K562 (cell line): ENCODE results near the gene KCNN4. TPM values are rescaled to one million over a fixed set of nuclear protein-coding genes. Genes with fewer than 3 reads are reported as not detected.

Experiments used
- BCOR ChIP-seq: fragments of 450-650 bp; IDR thresholded peaks from 2 replicates; pipeline ENCODE4 v1.6.1; 2016
- BRF1 ChIP-seq: IDR thresholded peaks from 3 replicates; pipeline ENCODE4 v1.6.1; 2011; ENCODE audit warnings: borderline replicate concordance, mild to moderate bottlenecking; ENCODE audit not compliant: insufficient read length; ENCODE audit errors: extremely low read depth
- CAMTA2 ChIP-seq: fragments of 250-450 bp; sonication (Bioruptor Pico); conservative IDR thresholded peaks from 2 replicates; pipeline ENCODE4 v1.5.1; 2022
- CLOCK ChIP-seq: fragments of 250-450 bp; sonication (Bioruptor Pico); IDR thresholded peaks from 2 replicates; pipeline ENCODE4 v1.4.0; 2020; ENCODE audit warnings: mild to moderate bottlenecking, moderate library complexity, borderline replicate concordance
- EP300 ChIP-seq: IDR thresholded peaks from 2 replicates; pipeline ENCODE4 v1.6.1; 2012; ENCODE audit warnings: low read length, improper control_type of control experiment
- EWSR1 ChIP-seq: fragments of 450-650 bp; IDR thresholded peaks from 2 replicates; pipeline ENCODE4 v1.6.1; 2018; ENCODE audit warnings: borderline replicate concordance, mild to moderate bottlenecking, low read depth, moderate library complexity; ENCODE audit not compliant: partially characterized antibody
- KLF13 ChIP-seq: fragments of 450-650 bp; IDR thresholded peaks from 2 replicates; pipeline ENCODE4 v1.6.1; 2016; ENCODE audit warnings: missing genetic modification characterization, low read depth, mild to moderate bottlenecking, missing compliant biosample characterization, moderate library complexity, borderline replicate concordance
- KLF16 ChIP-seq: IDR thresholded peaks from 2 replicates; pipeline ENCODE4 v1.6.1; 2016; ENCODE audit warnings: antibody characterized with exemption
- NBN ChIP-seq: fragments of 450-650 bp; IDR thresholded peaks from 2 replicates; pipeline ENCODE4 v1.6.1; 2016; ENCODE audit warnings: low read depth, mild to moderate bottlenecking
- NFRKB ChIP-seq: fragments of 450-650 bp; IDR thresholded peaks from 2 replicates; pipeline ENCODE4 v1.6.1; 2016; ENCODE audit warnings: low read depth
- NR2F6 ChIP-seq: fragments of 450-650 bp; formaldehyde crosslinking; IDR thresholded peaks from 2 replicates; pipeline ENCODE4 v1.4.0; 2020; ENCODE audit warnings: mild to moderate bottlenecking
- PATZ1 ChIP-seq: fragments of 250-450 bp; sonication (Bioruptor Pico); IDR thresholded peaks from 2 replicates; pipeline ENCODE4 v1.5.0; 2020; ENCODE audit warnings: mild to moderate bottlenecking, borderline replicate concordance
- SETDB1 ChIP-seq: IDR thresholded peaks from one replicate; pipeline ENCODE4 v1.6.1; 2012; ENCODE audit warnings: low read length, control low read depth, inconsistent platforms
- SIN3A ChIP-seq, 2 experiments: fragments of 150-350 bp in 1 of 2; IDR thresholded peaks; 2 replicates each; pipeline ENCODE4 v1.6.1; 2011 to 2016; ENCODE audit warnings: borderline replicate concordance in 2 of 2, low read depth in 2 of 2, low read length in 2 of 2, mild to moderate bottlenecking in 2 of 2, moderate library complexity in 2 of 2; ENCODE audit not compliant: control insufficient read depth in 1 of 2
- SLC30A9 ChIP-seq: fragments of 250-450 bp; sonication (Bioruptor Pico); IDR thresholded peaks from 2 replicates; pipeline ENCODE4 v1.8.0; 2022; ENCODE audit warnings: mild to moderate bottlenecking, moderate library complexity
- SREBF1 ChIP-seq: fragments of 150-350 bp; IDR thresholded peaks from 2 replicates; pipeline ENCODE4 v1.6.1; 2014; ENCODE audit warnings: antibody characterized with exemption, low read depth, low read length, borderline replicate concordance
- SREBF2 ChIP-seq: sonication (generic); formaldehyde crosslinking; IDR thresholded peaks from 2 replicates; pipeline ENCODE4 v1.4.0; 2020; ENCODE audit warnings: mild to moderate bottlenecking, missing genetic modification reagents
- TSC22D4 ChIP-seq: fragments of 450-650 bp; IDR thresholded peaks from 2 replicates; pipeline ENCODE4 v1.6.1; 2016; ENCODE audit warnings: missing genetic modification characterization, missing biosample characterization, control low read depth
- ZC3H8 ChIP-seq: fragments of 450-650 bp; IDR thresholded peaks from 2 replicates; pipeline ENCODE4 v1.6.1; 2017
- ZNF134 ChIP-seq: fragments of 250-450 bp; sonication (Bioruptor Pico); conservative IDR thresholded peaks from 2 replicates; pipeline ENCODE4 v1.4.0; 2020
- ZNF184 ChIP-seq: sonication (generic); formaldehyde crosslinking; IDR thresholded peaks from 2 replicates; pipeline ENCODE4 v1.5.0; 2020; ENCODE audit warnings: missing genetic modification reagents
- ZNF217 ChIP-seq: sonication (generic); formaldehyde crosslinking; IDR thresholded peaks from 2 replicates; pipeline ENCODE4 v1.8.0; 2022; ENCODE audit warnings: mild to moderate bottlenecking, missing genetic modification reagents
- ZNF282 ChIP-seq: sonication (generic); formaldehyde crosslinking; IDR thresholded peaks from 2 replicates; pipeline ENCODE4 v1.8.1; 2023; ENCODE audit warnings: missing genetic modification reagents
- ZNF507 ChIP-seq: conservative IDR thresholded peaks from 2 replicates; pipeline ENCODE4 v1.6.1; 2017; ENCODE audit warnings: missing genetic modification characterization, missing compliant biosample characterization
- polyA plus RNA-seq, 8 experiments: library from polyadenylated mRNA; depleted of rRNA in 4 of 8; stranded (reverse) in 5 of 8; unstranded in 3 of 8; fragments of >200 nt; fragmentation: Nextera tagmentation in 2 of 8; fragmentation: Illumina TruSeq in 1 of 8; extraction: Ambion mirVana in 2 of 8; extraction: Trizol in 1 of 8; gene quantifications; 2 replicates each; pipeline versions ENCODE4 v1.2.1 to v1.2.3, GENCODE V29; 2011 to 2014; ENCODE audit warnings: inconsistent platforms in 1 of 8, missing spikeins in 1 of 8
- total RNA-seq, 7 experiments: library from RNA; depleted of rRNA in 6 of 7; stranded (reverse); fragments of >200 nt in 6 of 7; fragmentation: Illumina TruSeq in 2 of 7; extraction: Trizol in 2 of 7; gene quantifications; 2 replicates each; pipeline versions ENCODE4 v1.2.1 to v1.2.3, GENCODE V29; 2011 to 2021; ENCODE audit warnings: low replicate concordance in 1 of 7

KCNN4 gene
- total and polyA plus RNA-seq, 9 of the 15 experiments (the other 6 are each of a cell fraction or from before 2014, with no cell fraction given) = 0.53 to 37.7 (median 25.9) TPM

GRCh38 chr19:43754503-43755255, 26.1 kb downstream of the KCNN4 start, which contains the start of gene SMG9 (continued):
- TF ChIP-seq PATZ1 = no peak
- no peak for TF ChIP-seq ZNF134 (CRISPR knock-in tag)
- peak; percentile 98 for TF ChIP-seq NFRKB
- TF ChIP-seq SIN3A (IDR thresholded peaks at IDR 0.05; ENCODE audit: borderline replicate concordance in 2 of 2, control insufficient read depth in 1 of 2, low read depth in 2 of 2, low read length in 2 of 2) = peak in 1 of 2 experiments; percentile 63; a peak in 1 of 4 replicates
- TF ChIP-seq SREBF1 = no peak
- no peak for TF ChIP-seq KLF16
- no peak for TF ChIP-seq TSC22D4 (tag)
- no peak for TF ChIP-seq BRF1
- no peak for TF ChIP-seq SLC30A9 (CRISPR knock-in tag)
- TF ChIP-seq ZNF184 (CRISPR knock-in tag) = no peak
- TF ChIP-seq ZNF507 (tag) = no peak
- TF ChIP-seq ZNF217 (CRISPR knock-in tag) = no peak
- no peak for TF ChIP-seq CAMTA2 (CRISPR knock-in tag)
- no peak for TF ChIP-seq BCOR
- TF ChIP-seq KLF13 (tag) = 0 out of 2 replicates have a peak, but pooled peaks have one; percentile 37
- no peak for TF ChIP-seq SETDB1
- TF ChIP-seq SREBF2 = no peak
- TF ChIP-seq EWSR1 = no peak
- no peak for TF ChIP-seq ZNF282 (CRISPR knock-in tag)
- no peak for TF ChIP-seq ZC3H8
- TF ChIP-seq NBN = 0 out of 2 replicates have a peak, but pooled peaks have one; percentile 27
- TF ChIP-seq NR2F6 (CRISPR knock-in tag) = no peak
- 0 out of 2 replicates have a peak, but pooled peaks have one; percentile 5 for TF ChIP-seq CLOCK (CRISPR knock-in tag)
- peak; percentile 19; the same call in 1 of the 2 replicates for TF ChIP-seq EP300
